K562 (cell line): ENCODE measurements around the gene NASP. TPM values are rescaled to one million over a fixed set of nuclear protein-coding genes. Genes with fewer than 3 reads are reported as not detected.
A peak's percentile ranks its signal among the peaks of the same experiment; 100 is the strongest.

Source experiments
- ATAC-seq: fragments of 200-7000 bp; cut with Tn5 transposase; 3 replicates; pipeline ENCODE4 v1.9.1; 2020; ENCODE audit warnings: moderate library complexity
- BruUV-seq: library from RNA; stranded (reverse); fragments of 400-500 nt; replicated peaks from 2 replicates; lab custom pipeline; 2021; lab: Mats Ljungman, UMichigan
- CTCF ChIA-PET: fragments of 300-600 bp; formaldehyde crosslinking; extraction: SDS; loops from one replicate; lab custom pipeline; 2021; ENCODE audit warnings: low intra/inter-chr PET ratio; lab: Yijun Ruan, JAX
- POLR2A ChIA-PET: fragments of 300-600, 350-650 bp; sonication (Branson Sonifier 250); formaldehyde crosslinking; extraction: SDS; loops from one replicate; lab custom pipeline; 2021; ENCODE audit warnings: antibody characterized with exemption, inconsistent platforms; lab: Yijun Ruan, JAX
- DNase-seq, 4 experiments: peaks; one replicate each; pipeline versions ENCODE4 v3.0.0 to v3.0.0-alpha.2; 2011 to 2018; ENCODE audit warnings: low spot score in 3 of 4, mixed read lengths in 3 of 4; ENCODE audit errors: extremely low read depth in 1 of 4
- FAIRE-seq: peaks from 2 replicates; lab custom pipeline; 2011; peaks lifted over from hg19 to GRCh38; lab: Jason Lieb, UNC
- H2AFZ ChIP-seq: 2 replicates; pipeline ENCODE4 v1.6.0; 2011; ENCODE audit warnings: low read depth, low read length, control low read depth, inconsistent platforms
- H3K27ac ChIP-seq: fragments of 200-600 bp; 3 replicates; pipeline ENCODE4 v1.8.0; 2011; ENCODE audit warnings: low read depth, mild to moderate bottlenecking, control low read depth, inconsistent platforms, low read length, moderate library complexity, mixed read lengths; ENCODE audit errors: extremely low read depth
- H3K27me3 ChIP-seq, 2 experiments: fragments of 300-600 bp in 1 of 2; 2 replicates in 1 of 2; 3 replicates in 1 of 2; pipeline versions ENCODE4 v1.6.0 to v1.8.0; 2011; ENCODE audit warnings: inconsistent platforms in 2 of 2, low read length in 2 of 2, mild to moderate bottlenecking in 1 of 2, mixed read lengths in 1 of 2, moderate library complexity in 1 of 2; ENCODE audit not compliant: control insufficient read depth in 2 of 2, insufficient read depth in 2 of 2
- H3K36me3 ChIP-seq: fragments of 300-600 bp; 3 replicates; pipeline ENCODE4 v1.8.0; 2011; ENCODE audit warnings: mild to moderate bottlenecking, low read length, inconsistent platforms; ENCODE audit not compliant: control insufficient read depth, insufficient read depth
- H3K4me1 ChIP-seq, 2 experiments: fragments of 200-600 bp in 1 of 2; replicated peaks in 1 of 2; 2 replicates in 1 of 2; 3 replicates in 1 of 2; pipeline versions ENCODE4 v1.5.1 to v1.8.0; 2011; ENCODE audit warnings: inconsistent platforms in 2 of 2, low read length in 2 of 2, mild to moderate bottlenecking in 1 of 2, mixed read lengths in 1 of 2, moderate library complexity in 1 of 2; ENCODE audit not compliant: control insufficient read depth in 2 of 2, insufficient read depth in 2 of 2
- H3K4me2 ChIP-seq: 2 replicates; pipeline ENCODE4 v1.6.1; 2011; ENCODE audit warnings: low read length, control low read depth, inconsistent platforms, mixed read lengths; ENCODE audit not compliant: insufficient read depth
- H3K4me3 ChIP-seq: fragments of 200-600 bp; sonication (generic), shearing (Covaris generic); 2 replicates; pipeline ENCODE4 v1.5.1; 2016; ENCODE audit warnings: control low read depth, inconsistent platforms
- H3K79me2 ChIP-seq: fragments of 200-600 bp; 3 replicates; pipeline ENCODE4 v1.8.0; 2011; ENCODE audit warnings: low read length, inconsistent platforms; ENCODE audit not compliant: control insufficient read depth, insufficient read depth
- H3K9ac ChIP-seq, 2 experiments: 2 replicates each; pipeline versions ENCODE4 v1.6.0 to v1.6.1; 2011; ENCODE audit warnings: low read depth in 2 of 2, low read length in 2 of 2, control low read depth in 1 of 2, inconsistent platforms in 1 of 2, mild to moderate bottlenecking in 1 of 2, mixed read lengths in 1 of 2; ENCODE audit not compliant: insufficient read depth in 1 of 2
- H3K9me1 ChIP-seq: one replicate; pipeline ENCODE4 v1.6.0; 2011; ENCODE audit warnings: inconsistent platforms, mild to moderate bottlenecking, low read length, moderate library complexity; ENCODE audit not compliant: control insufficient read depth, insufficient read depth
- H3K9me3 ChIP-seq: replicated peaks from 2 replicates; pipeline ENCODE4 v1.5.1; 2011; ENCODE audit warnings: low read depth, low read length, inconsistent platforms; ENCODE audit not compliant: control insufficient read depth, insufficient read depth
- H4K20me1 ChIP-seq: replicated peaks from 2 replicates; pipeline ENCODE4 v1.6.1; 2011; ENCODE audit warnings: low read length, inconsistent platforms, mixed read lengths; ENCODE audit not compliant: control insufficient read depth, insufficient read depth
- E2F4 ChIP-seq: sonication (generic); formaldehyde crosslinking; IDR thresholded peaks from 2 replicates; pipeline ENCODE4 v1.8.0; 2022; ENCODE audit warnings: mild to moderate bottlenecking, low read depth, missing genetic modification reagents
- HES1 ChIP-seq: fragments of 450-650 bp; IDR thresholded peaks from 2 replicates; pipeline ENCODE4 v1.6.1; 2016; ENCODE audit warnings: low read depth, mild to moderate bottlenecking, moderate library complexity
- HMG20B ChIP-seq: fragments of 250-450 bp; sonication (Bioruptor Pico); IDR thresholded peaks from 2 replicates; pipeline ENCODE4 v1.5.0; 2021; ENCODE audit warnings: mild to moderate bottlenecking
- HNRNPL ChIP-seq: fragments of 200-400 bp; formaldehyde crosslinking; IDR thresholded peaks from 2 replicates; pipeline ENCODE4 v1.6.1; 2017; ENCODE audit warnings: low read depth, mild to moderate bottlenecking, low read length
- HNRNPUL1 ChIP-seq: fragments of 200-400 bp; formaldehyde crosslinking; IDR thresholded peaks from 2 replicates; pipeline ENCODE4 v1.6.1; 2017; ENCODE audit warnings: low read length
- RB1 ChIP-seq: fragments of 450-650 bp; IDR thresholded peaks from 2 replicates; pipeline ENCODE4 v1.6.1; 2017; ENCODE audit warnings: low read depth, mild to moderate bottlenecking
- RBM17 ChIP-seq: fragments of 200-400 bp; formaldehyde crosslinking; IDR thresholded peaks from 2 replicates; pipeline ENCODE4 v1.6.1; 2017; ENCODE audit warnings: low read depth, mild to moderate bottlenecking, low read length, borderline replicate concordance
- WGBS: fragments of 100-300 bp; shearing (Covaris generic); methylation state at CpG from one replicate; pipeline ENCODE4 v1.1.6; 2016; ENCODE audit warnings: low coverage, mixed read lengths; ENCODE audit not compliant: insufficient coverage; ENCODE audit errors: missing lambda C conversion rate; 5-methylcytosine and 5-hydroxymethylcytosine counted together
- in situ Hi-C: fragments of 300-500 bp; cut with MboI; formaldehyde crosslinking; loops from 4 replicates; pipeline ENCODE4 v1.15.0; 2018; ENCODE audit warnings: inconsistent platforms, mixed read lengths
- intact Hi-C: fragments of 100-400 bp; cut with micrococcal nuclease; formaldehyde crosslinking; loops from 2 replicates; pipeline ENCODE4 v1.14.2; 2022
- polyA plus RNA-seq, 8 experiments: library from polyadenylated mRNA; depleted of rRNA in 4 of 8; stranded (reverse) in 5 of 8; unstranded in 3 of 8; fragments of >200 nt; fragmentation: Nextera tagmentation in 2 of 8; fragmentation: Illumina TruSeq in 1 of 8; extraction: Ambion mirVana in 2 of 8; extraction: Trizol in 1 of 8; gene quantifications; 2 replicates each; pipeline versions ENCODE4 v1.2.1 to v1.2.3, GENCODE V29; 2011 to 2014; ENCODE audit warnings: inconsistent platforms in 1 of 8, missing spikeins in 1 of 8
- total RNA-seq, 7 experiments: library from RNA; depleted of rRNA in 6 of 7; stranded (reverse); fragments of >200 nt in 6 of 7; fragmentation: Illumina TruSeq in 2 of 7; extraction: Trizol in 2 of 7; gene quantifications; 2 replicates each; pipeline versions ENCODE4 v1.2.1 to v1.2.3, GENCODE V29; 2011 to 2021; ENCODE audit warnings: low replicate concordance in 1 of 7
- TF ChIP-seq, protein P1 (sequence below): fragments of 250-450 bp; sonication (Bioruptor Pico); IDR thresholded peaks from 2 replicates; pipeline ENCODE4 v1.8.0; 2021; ENCODE audit warnings: mild to moderate bottlenecking, moderate library complexity
- TF ChIP-seq, protein P2 (sequence below), 2 experiments: fragments of 450-650 bp in 1 of 2; IDR thresholded peaks; 2 replicates each; pipeline ENCODE4 v1.6.1; 2011 to 2017; ENCODE audit warnings: low read depth in 2 of 2, antibody characterized with exemption in 1 of 2, borderline replicate concordance in 1 of 2, low read length in 1 of 2, mild to moderate bottlenecking in 1 of 2, mixed read lengths in 1 of 2; ENCODE audit not compliant: control insufficient read depth in 1 of 2

Gene NASP
- total and polyA plus RNA-seq, 9 of the 15 experiments (the other 6 are each of a cell fraction or from before 2014, with no cell fraction given), result 199 to 578 (median 419) TPM

- Histone ChIP-seq H3K79me2 (peaks cover 71% of the 10 kb centered on the region), H3K9me3 (no peaks in the 10 kb centered on the region), H2AFZ (no peak overlapping the region), H4K20me1 (peaks cover 35% of the 10 kb centered on the region), H3K9me1 (peaks cover 3% of the 10 kb centered on the region), H3K4me2 (peak overlapping the region; percentile 99), H3K9ac (peak overlapping the region; percentile 89 to 99), H3K36me3 (peaks cover 52% of the 10 kb centered on the region), H3K4me3 (peak overlapping the region; percentile 88), H3K27me3 (no peaks in the 10 kb centered on the region), H3K27ac (peak overlapping the region; percentile 97), H3K4me1 (peaks cover 6 to 31% of the 10 kb centered on the region in 2 experiments; a peak in 4 of 5 replicates)
- ATAC-seq (no peak), DNase-seq (no peak), FAIRE-seq (no peak)
- in situ Hi-C loops, result no loop called here
- 4% methylated on average over 7 of the region's 7 CpGs for WGBS
- POLR2A ChIA-PET, result interaction anchor here (0.6 to 10.2 kb wide), 38 partner anchors 9 to 1223 kb away, joined by 3 to 142 read pairs (median 5); partner anchors contain the start of genes AKR1A1, CCDC163, GPBP1L1 and HECTD3
- CTCF ChIA-PET, result no interaction called here
- no TSS peak for BruUV-seq
- intact Hi-C loops, result no loop called here
- TF ChIP-seq, protein P1, sequence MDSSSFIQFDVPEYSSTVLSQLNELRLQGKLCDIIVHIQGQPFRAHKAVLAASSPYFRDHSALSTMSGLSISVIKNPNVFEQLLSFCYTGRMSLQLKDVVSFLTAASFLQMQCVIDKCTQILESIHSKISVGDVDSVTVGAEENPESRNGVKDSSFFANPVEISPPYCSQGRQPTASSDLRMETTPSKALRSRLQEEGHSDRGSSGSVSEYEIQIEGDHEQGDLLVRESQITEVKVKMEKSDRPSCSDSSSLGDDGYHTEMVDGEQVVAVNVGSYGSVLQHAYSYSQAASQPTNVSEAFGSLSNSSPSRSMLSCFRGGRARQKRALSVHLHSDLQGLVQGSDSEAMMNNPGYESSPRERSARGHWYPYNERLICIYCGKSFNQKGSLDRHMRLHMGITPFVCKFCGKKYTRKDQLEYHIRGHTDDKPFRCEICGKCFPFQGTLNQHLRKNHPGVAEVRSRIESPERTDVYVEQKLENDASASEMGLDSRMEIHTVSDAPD (CRISPR knock-in tag), result no peak
- no peak for TF ChIP-seq RB1
- peak; percentile 76; the same call in 1 of the 2 replicates for TF ChIP-seq HNRNPUL1
- TF ChIP-seq HMG20B (CRISPR knock-in tag), result no peak
- no peak for TF ChIP-seq HES1
- TF ChIP-seq, protein P2, sequence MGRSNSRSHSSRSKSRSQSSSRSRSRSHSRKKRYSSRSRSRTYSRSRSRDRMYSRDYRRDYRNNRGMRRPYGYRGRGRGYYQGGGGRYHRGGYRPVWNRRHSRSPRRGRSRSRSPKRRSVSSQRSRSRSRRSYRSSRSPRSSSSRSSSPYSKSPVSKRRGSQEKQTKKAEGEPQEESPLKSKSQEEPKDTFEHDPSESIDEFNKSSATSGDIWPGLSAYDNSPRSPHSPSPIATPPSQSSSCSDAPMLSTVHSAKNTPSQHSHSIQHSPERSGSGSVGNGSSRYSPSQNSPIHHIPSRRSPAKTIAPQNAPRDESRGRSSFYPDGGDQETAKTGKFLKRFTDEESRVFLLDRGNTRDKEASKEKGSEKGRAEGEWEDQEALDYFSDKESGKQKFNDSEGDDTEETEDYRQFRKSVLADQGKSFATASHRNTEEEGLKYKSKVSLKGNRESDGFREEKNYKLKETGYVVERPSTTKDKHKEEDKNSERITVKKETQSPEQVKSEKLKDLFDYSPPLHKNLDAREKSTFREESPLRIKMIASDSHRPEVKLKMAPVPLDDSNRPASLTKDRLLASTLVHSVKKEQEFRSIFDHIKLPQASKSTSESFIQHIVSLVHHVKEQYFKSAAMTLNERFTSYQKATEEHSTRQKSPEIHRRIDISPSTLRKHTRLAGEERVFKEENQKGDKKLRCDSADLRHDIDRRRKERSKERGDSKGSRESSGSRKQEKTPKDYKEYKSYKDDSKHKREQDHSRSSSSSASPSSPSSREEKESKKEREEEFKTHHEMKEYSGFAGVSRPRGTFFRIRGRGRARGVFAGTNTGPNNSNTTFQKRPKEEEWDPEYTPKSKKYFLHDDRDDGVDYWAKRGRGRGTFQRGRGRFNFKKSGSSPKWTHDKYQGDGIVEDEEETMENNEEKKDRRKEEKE (IDR thresholded peaks at IDR 0.05; ENCODE audit: borderline replicate concordance in 1 of 2, control insufficient read depth in 1 of 2, low read depth in 2 of 2, low read length in 1 of 2), result 0 out of 4 replicates have a peak, but pooled peaks of 1 of the 2 experiments have one; percentile 11
- TF ChIP-seq E2F4 (CRISPR knock-in tag), result 0 out of 2 replicates have a peak, but pooled peaks have one; percentile 27
- TF ChIP-seq HNRNPL, result no peak
- no peak for TF ChIP-seq RBM17
Measured at GRCh38 chr1:45585496-45586075, 1.7 kb downstream of the NASP start.
